ENCODE measurements around the gene CABCOCO1. TPM values are rescaled to one million over a fixed set of nuclear protein-coding genes. Genes with fewer than 3 reads are reported as not detected.

Gene CABCOCO1
- total RNA-seq, 1 donor from 2014 or later = not detected

DNA sequence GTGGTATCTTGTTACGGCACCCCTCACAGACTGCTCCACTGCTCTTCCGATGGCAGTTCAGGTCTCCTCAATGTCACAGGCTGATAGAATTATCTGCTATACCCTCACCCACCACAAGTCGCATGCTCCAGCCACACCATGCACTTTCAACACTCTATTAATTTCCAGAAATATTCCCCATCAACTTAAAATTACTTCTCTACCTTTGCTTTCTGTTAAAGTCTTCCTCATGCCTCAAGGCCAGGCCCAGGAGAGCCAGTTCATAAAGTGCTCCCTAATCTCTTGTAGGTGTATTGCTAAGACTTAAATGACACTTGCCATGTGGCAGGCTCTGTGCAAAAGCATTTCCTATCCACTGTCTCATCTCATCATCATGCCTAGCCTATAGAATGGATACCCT is 132.8 kb downstream of the CABCOCO1 start:
- no peaks in the 10 kb centered on the region for H3K36me3 ChIP-seq (ENCODE audit: control insufficient read depth, insufficient read depth, low read length)
- TF ChIP-seq, protein P1, sequence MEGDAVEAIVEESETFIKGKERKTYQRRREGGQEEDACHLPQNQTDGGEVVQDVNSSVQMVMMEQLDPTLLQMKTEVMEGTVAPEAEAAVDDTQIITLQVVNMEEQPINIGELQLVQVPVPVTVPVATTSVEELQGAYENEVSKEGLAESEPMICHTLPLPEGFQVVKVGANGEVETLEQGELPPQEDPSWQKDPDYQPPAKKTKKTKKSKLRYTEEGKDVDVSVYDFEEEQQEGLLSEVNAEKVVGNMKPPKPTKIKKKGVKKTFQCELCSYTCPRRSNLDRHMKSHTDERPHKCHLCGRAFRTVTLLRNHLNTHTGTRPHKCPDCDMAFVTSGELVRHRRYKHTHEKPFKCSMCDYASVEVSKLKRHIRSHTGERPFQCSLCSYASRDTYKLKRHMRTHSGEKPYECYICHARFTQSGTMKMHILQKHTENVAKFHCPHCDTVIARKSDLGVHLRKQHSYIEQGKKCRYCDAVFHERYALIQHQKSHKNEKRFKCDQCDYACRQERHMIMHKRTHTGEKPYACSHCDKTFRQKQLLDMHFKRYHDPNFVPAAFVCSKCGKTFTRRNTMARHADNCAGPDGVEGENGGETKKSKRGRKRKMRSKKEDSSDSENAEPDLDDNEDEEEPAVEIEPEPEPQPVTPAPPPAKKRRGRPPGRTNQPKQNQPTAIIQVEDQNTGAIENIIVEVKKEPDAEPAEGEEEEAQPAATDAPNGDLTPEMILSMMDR (IDR thresholded peaks at IDR 0.05; ENCODE audit: insufficient read depth, low read length, severe bottlenecking) = no peak
- no peak for FAIRE-seq
- no peaks in the 10 kb centered on the region for H3K27me3 ChIP-seq (ENCODE audit: control insufficient read depth, insufficient read depth, low read length)
- no peak overlapping the region for H3K4me3 ChIP-seq (ENCODE audit: low read depth, low read length)
- no peak for DNase-seq (ENCODE audit: low read depth)

DNA sequence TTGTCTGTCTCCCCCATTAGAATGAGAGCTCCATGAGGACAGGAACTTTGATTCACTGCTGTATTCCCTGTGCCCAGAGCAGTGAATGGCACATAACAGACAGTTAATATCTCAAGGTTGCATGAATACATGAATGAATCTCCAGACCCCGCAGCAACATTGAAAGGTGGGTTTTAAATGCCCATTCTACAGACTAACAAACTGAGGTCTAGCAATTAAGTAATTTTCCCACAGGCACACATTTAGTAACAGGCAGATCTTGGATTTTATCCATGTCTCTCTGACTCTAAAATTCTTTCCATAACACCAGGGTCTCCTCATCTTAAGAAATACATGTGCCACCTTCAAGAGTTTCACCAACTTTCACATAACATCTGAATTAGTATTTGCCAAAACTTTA is 134.1 kb downstream of the CABCOCO1 start:
- Histone ChIP-seq H3K27me3 (ENCODE audit: control insufficient read depth, insufficient read depth, low read length) (no peaks in the 10 kb centered on the region), H3K4me3 (ENCODE audit: low read depth, low read length) (no peak overlapping the region), H3K36me3 (ENCODE audit: control insufficient read depth, insufficient read depth, low read length) (no peaks in the 10 kb centered on the region)
- DNase-seq (ENCODE audit: low read depth) = no peak
- no peak for FAIRE-seq
- TF ChIP-seq, protein P1 (IDR thresholded peaks at IDR 0.05; ENCODE audit: insufficient read depth, low read length, severe bottlenecking) = no peak

DNA sequence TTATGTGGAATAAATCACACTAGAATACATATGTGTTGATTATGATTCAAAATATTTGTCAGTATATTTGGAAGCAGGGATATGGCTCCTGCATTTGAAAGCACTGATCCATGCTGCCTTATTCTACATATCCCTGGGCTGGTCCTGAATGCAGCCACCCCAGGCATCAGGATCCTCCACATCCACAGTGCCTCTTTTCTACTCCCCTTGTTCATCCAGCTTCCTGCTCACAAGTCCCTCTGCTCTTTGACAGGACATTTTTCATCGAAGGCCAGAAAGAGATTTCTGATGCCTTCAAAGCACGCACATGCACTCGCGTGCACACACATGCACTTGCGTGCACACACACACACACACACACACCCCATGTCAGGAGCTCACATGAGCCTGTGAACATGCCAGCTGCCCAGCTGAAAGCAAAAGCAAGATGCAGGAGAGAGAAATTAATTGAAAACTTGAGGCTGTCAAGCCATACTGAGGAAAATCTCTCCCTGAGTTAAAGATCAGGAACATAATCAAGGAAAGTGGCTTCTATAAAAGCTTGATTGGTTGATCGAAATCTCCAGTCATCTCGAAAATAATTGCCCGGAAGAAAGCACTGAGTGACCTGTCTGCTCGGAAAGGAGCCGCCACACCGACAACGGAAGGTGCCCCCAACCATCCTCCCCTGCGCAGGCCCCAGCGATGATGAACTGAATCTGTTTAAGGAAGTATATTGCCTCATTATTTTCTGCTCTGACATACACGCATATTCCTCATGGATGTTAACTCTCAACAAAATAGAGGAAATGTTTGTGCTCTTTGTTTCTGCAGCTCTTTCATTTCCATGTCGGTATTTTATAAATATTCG is 134.8 kb downstream of the CABCOCO1 start:
- H3K27me3 ChIP-seq (ENCODE audit: control insufficient read depth, insufficient read depth, low read length) = no peaks in the 10 kb centered on the region
- H3K36me3 ChIP-seq (ENCODE audit: control insufficient read depth, insufficient read depth, low read length) = no peaks in the 10 kb centered on the region
- TF ChIP-seq, protein P1 (IDR thresholded peaks at IDR 0.05; ENCODE audit: insufficient read depth, low read length, severe bottlenecking) = no peak
- H3K4me3 ChIP-seq (ENCODE audit: low read depth, low read length) = no peak overlapping the region
- DNase-seq (ENCODE audit: low read depth) (no peak), FAIRE-seq (no peak)

DNA sequence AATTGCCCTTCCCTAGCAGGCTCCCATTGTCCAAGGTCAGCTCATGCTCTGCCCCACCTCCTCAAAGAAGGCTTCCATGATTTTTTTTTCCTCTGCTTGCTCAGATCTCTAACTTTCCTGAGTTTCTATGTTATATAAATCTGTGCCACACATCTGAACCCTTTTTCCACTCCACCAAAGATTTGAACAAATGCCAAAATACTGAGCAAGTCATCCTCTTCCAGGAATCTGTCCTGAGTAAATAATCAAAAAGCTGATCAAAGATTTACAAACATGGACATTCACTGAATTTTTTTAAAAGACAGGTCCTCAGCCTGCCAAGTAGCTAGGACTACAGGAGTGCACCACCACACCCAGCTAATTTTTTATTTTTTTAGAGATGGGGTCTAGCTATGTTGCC is 136.0 kb downstream of the CABCOCO1 start:
- TF ChIP-seq, protein P1 (IDR thresholded peaks at IDR 0.05; ENCODE audit: insufficient read depth, low read length, severe bottlenecking) = no peak
- FAIRE-seq (no peak), DNase-seq (ENCODE audit: low read depth) (no peak)
- Histone ChIP-seq H3K36me3 (ENCODE audit: control insufficient read depth, insufficient read depth, low read length) (no peaks in the 10 kb centered on the region), H3K4me3 (ENCODE audit: low read depth, low read length) (no peak overlapping the region), H3K27me3 (ENCODE audit: control insufficient read depth, insufficient read depth, low read length) (no peaks in the 10 kb centered on the region)

DNA sequence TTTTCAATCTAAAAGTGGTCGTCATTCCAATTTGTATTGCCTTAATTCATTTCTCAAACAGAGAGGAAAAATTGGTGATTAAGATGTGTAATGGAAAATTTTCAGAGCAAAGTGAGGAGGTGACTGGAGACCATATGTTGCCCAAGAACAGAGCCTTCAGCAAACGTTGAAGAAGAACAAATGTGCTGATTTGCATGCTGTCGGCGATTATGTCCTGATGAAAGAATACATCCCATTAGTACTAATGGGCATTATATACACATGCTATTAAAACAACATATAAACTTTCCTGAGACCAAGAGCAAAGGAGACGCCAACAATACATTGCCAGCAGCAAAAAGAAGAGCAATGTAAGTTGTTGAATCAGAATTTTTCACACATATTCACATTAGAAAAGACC is 138.8 kb downstream of the CABCOCO1 start:
- no peaks in the 10 kb centered on the region for H3K27me3 ChIP-seq (ENCODE audit: control insufficient read depth, insufficient read depth, low read length)
- no peak for FAIRE-seq
- no peaks in the 10 kb centered on the region for H3K36me3 ChIP-seq (ENCODE audit: control insufficient read depth, insufficient read depth, low read length)
- DNase-seq (ENCODE audit: low read depth) = no peak
- no peak overlapping the region for H3K4me3 ChIP-seq (ENCODE audit: low read depth, low read length)
- TF ChIP-seq, protein P1 (IDR thresholded peaks at IDR 0.05; ENCODE audit: insufficient read depth, low read length, severe bottlenecking) = no peak

DNA sequence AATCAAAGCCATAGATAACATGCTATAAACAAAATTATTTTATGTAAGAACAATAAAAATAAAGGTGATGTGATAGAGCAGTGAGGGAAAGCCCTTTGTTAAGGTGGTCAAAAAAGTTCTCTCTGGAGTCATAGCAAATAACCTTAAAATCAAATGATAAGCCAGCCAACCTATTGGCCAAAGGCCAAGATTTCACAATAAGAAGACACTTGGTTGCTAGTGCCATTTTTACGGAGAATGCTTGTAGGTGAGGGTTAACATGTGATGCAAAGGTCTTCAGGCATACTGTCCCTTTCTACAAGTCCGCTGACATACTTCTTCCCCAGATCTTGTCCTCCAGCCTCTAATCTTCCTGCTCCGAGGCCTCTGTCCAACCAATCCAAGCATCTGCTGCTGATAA is 140.5 kb downstream of the CABCOCO1 start:
- Histone ChIP-seq H3K36me3 (ENCODE audit: control insufficient read depth, insufficient read depth, low read length) (no peaks in the 10 kb centered on the region), H3K4me3 (ENCODE audit: low read depth, low read length) (no peak overlapping the region), H3K27me3 (ENCODE audit: control insufficient read depth, insufficient read depth, low read length) (no peaks in the 10 kb centered on the region)
- DNase-seq (ENCODE audit: low read depth) (no peak), FAIRE-seq (no peak)
- TF ChIP-seq, protein P1 (IDR thresholded peaks at IDR 0.05; ENCODE audit: insufficient read depth, low read length, severe bottlenecking) = no peak

Data from bronchial epithelial cell (primary cell).